Astrocyte (in vitro differentiated cells and primary cell): ENCODE measurements around the gene MRNIP. TPM values are rescaled to one million over a fixed set of nuclear protein-coding genes. Genes with fewer than 3 reads are reported as not detected.

Experiments used
- DNase-seq: peaks from one replicate; pipeline ENCODE4 v3.0.0-alpha.2; 2010; ENCODE audit warnings: low read depth
- FAIRE-seq: peaks from 2 replicates; lab custom pipeline; 2011; peaks lifted over from hg19 to GRCh38; lab: Jason Lieb, UNC
- H2AFZ ChIP-seq: 2 replicates; pipeline ENCODE4 v1.6.0; 2012; ENCODE audit warnings: low read depth, low read length, inconsistent platforms
- H3K27ac ChIP-seq: 2 replicates; pipeline ENCODE4 v1.5.1; 2011; ENCODE audit warnings: low read depth, low read length, inconsistent platforms
- H3K27me3 ChIP-seq: 2 replicates; pipeline ENCODE4 v1.6.0; 2011; ENCODE audit warnings: low read length, inconsistent platforms; ENCODE audit not compliant: insufficient read depth
- H3K36me3 ChIP-seq: 2 replicates; pipeline ENCODE4 v1.5.1; 2011; ENCODE audit warnings: low read length, inconsistent platforms; ENCODE audit not compliant: insufficient read depth
- H3K4me1 ChIP-seq: 2 replicates; pipeline ENCODE4 v1.5.1; 2011; ENCODE audit warnings: low read length, inconsistent platforms; ENCODE audit not compliant: insufficient read depth
- H3K4me2 ChIP-seq: 2 replicates; pipeline ENCODE4 v1.6.0; 2012; ENCODE audit warnings: low read length, inconsistent platforms
- H3K4me3 ChIP-seq: 2 replicates; pipeline ENCODE4 v1.5.1; 2011; ENCODE audit warnings: low read depth, mild to moderate bottlenecking, low read length, inconsistent platforms; ENCODE audit not compliant: insufficient read depth
- H3K79me2 ChIP-seq: 2 replicates; pipeline ENCODE4 v1.6.0; 2012; ENCODE audit warnings: mild to moderate bottlenecking, low read length, inconsistent platforms; ENCODE audit not compliant: insufficient read depth
- H3K9ac ChIP-seq: 2 replicates; pipeline ENCODE4 v1.6.0; 2012; ENCODE audit warnings: mild to moderate bottlenecking, low read length, inconsistent platforms
- H3K9me3 ChIP-seq: 2 replicates; pipeline ENCODE4 v1.5.1; 2012; ENCODE audit warnings: low read depth, mild to moderate bottlenecking, low read length, inconsistent platforms; ENCODE audit not compliant: insufficient read depth
- H4K20me1 ChIP-seq: 2 replicates; pipeline ENCODE4 v1.6.0; 2012; ENCODE audit warnings: low read length, inconsistent platforms; ENCODE audit not compliant: insufficient read depth
- H3K27ac Mint-ChIP-seq: one replicate; pipeline ENCODE4 v1.8.0; 2021; ENCODE audit warnings: mild to moderate bottlenecking, mixed read lengths; ENCODE audit not compliant: unreplicated experiment
- H3K27me3 Mint-ChIP-seq: one replicate; pipeline ENCODE4 v1.8.0; 2021; ENCODE audit warnings: low read depth, mixed read lengths; ENCODE audit not compliant: unreplicated experiment
- H3K36me3 Mint-ChIP-seq: one replicate; pipeline ENCODE4 v1.8.0; 2021; ENCODE audit warnings: low read depth, mixed read lengths; ENCODE audit not compliant: unreplicated experiment
- H3K4me1 Mint-ChIP-seq: one replicate; pipeline ENCODE4 v1.8.0; 2021; ENCODE audit warnings: low read depth, mixed read lengths; ENCODE audit not compliant: unreplicated experiment
- H3K4me3 Mint-ChIP-seq: one replicate; pipeline ENCODE4 v1.8.0; 2021; ENCODE audit warnings: mild to moderate bottlenecking, moderate library complexity, mixed read lengths; ENCODE audit not compliant: unreplicated experiment
- H3K9me3 Mint-ChIP-seq: one replicate; pipeline ENCODE4 v1.8.0; 2021; ENCODE audit warnings: mild to moderate bottlenecking, mixed read lengths; ENCODE audit not compliant: unreplicated experiment
- EZH2 ChIP-seq: IDR thresholded peaks from 2 replicates; pipeline ENCODE4 v1.6.1; 2012; ENCODE audit warnings: mild to moderate bottlenecking, low read length, inconsistent platforms; ENCODE audit not compliant: insufficient read depth
- total RNA-seq: library from RNA; stranded (reverse); gene quantifications from 2 replicates; pipeline ENCODE4 v1.2.1, GENCODE V29; 2021
- TF ChIP-seq, protein P1 (sequence below): IDR thresholded peaks from 2 replicates; pipeline ENCODE4 v1.5.1; 2011; ENCODE audit warnings: low read depth, mild to moderate bottlenecking, inconsistent platforms, low read length, moderate library complexity; ENCODE audit not compliant: insufficient read depth

Gene MRNIP
- total RNA-seq, 1 donor from 2014 or later, result 20.7 TPM

- Mint-ChIP-seq H3K27me3 (no peaks in the 10 kb centered on the region), H3K27ac (no peak overlapping the region), H3K36me3 (peaks cover 18% of the 10 kb centered on the region), H3K4me3 (no peak overlapping the region), H3K4me1 (no peaks in the 10 kb centered on the region), H3K9me3 (peaks cover 5% of the 10 kb centered on the region)
- FAIRE-seq (no peak), DNase-seq (no peak)
- peaks cover 13% of the 10 kb centered on the region for H3K36me3 ChIP-seq
- H3K4me3 ChIP-seq, result no peak overlapping the region
- H3K27me3 ChIP-seq, result no peaks in the 10 kb centered on the region
- H3K9ac ChIP-seq, result no peak overlapping the region
- no peak overlapping the region for H2AFZ ChIP-seq
- H3K27ac ChIP-seq, result no peak overlapping the region
- TF ChIP-seq, protein P1, sequence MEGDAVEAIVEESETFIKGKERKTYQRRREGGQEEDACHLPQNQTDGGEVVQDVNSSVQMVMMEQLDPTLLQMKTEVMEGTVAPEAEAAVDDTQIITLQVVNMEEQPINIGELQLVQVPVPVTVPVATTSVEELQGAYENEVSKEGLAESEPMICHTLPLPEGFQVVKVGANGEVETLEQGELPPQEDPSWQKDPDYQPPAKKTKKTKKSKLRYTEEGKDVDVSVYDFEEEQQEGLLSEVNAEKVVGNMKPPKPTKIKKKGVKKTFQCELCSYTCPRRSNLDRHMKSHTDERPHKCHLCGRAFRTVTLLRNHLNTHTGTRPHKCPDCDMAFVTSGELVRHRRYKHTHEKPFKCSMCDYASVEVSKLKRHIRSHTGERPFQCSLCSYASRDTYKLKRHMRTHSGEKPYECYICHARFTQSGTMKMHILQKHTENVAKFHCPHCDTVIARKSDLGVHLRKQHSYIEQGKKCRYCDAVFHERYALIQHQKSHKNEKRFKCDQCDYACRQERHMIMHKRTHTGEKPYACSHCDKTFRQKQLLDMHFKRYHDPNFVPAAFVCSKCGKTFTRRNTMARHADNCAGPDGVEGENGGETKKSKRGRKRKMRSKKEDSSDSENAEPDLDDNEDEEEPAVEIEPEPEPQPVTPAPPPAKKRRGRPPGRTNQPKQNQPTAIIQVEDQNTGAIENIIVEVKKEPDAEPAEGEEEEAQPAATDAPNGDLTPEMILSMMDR, result no peak
- TF ChIP-seq EZH2, result no peak
- H3K4me1 ChIP-seq, result no peaks in the 10 kb centered on the region
- no peaks in the 10 kb centered on the region for H3K9me3 ChIP-seq
- H3K4me2 ChIP-seq, result no peak overlapping the region
- no peaks in the 10 kb centered on the region for H3K79me2 ChIP-seq
- no peaks in the 10 kb centered on the region for H4K20me1 ChIP-seq
Measured at GRCh38 chr5:179870403-179870903, 11.8 kb upstream of the MRNIP start.

DNA sequence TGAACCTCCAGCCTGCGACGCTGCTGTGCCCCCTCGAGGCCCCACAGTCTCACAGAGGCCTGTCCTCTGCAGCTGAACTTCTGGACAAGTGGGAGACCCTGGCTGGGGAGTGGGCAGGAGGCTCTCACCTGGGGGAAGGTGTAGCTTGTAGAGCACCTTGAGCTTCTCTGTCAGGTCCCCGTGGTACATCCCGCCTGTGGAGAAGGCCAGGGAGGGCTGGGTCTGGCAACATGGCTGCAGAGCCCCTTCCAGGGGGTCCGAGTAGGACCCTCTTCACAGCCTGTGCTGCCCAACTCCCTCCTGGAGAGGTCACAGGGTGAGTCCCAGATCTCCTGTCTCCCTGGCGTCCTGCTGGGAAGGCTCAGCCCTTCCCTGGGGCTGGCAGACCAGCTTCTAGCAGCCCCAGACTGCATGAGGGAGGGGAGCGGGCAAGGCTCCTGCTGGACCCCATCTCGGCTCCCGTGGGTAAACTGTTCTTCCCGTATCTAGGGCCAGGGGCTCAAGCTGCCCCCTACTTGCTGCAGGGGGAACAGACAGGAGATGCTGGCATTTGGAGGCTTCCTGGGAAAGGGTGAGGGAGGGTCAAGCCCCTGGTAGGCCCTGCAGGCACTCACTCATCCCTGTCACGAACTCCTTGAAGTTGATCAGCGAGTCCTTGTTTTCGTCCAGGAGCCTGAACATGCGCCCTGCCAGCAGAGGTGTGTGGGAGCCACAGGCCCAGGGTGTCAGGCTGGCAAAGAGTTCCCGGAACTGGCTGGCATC lies 11.2 kb upstream of the MRNIP start:
- Histone ChIP-seq H3K27me3 (no peaks in the 10 kb centered on the region), H3K4me3 (no peak overlapping the region), H4K20me1 (no peaks in the 10 kb centered on the region), H3K27ac (no peak overlapping the region), H3K4me1 (no peaks in the 10 kb centered on the region), H2AFZ (no peak overlapping the region), H3K79me2 (no peaks in the 10 kb centered on the region), H3K4me2 (no peak overlapping the region), H3K36me3 (peaks cover 14% of the 10 kb centered on the region), H3K9me3 (no peaks in the 10 kb centered on the region), H3K9ac (no peak overlapping the region)
- FAIRE-seq, result no peak
- TF ChIP-seq, protein P1, result no peak
- TF ChIP-seq EZH2, result no peak
- Mint-ChIP-seq H3K27ac (no peak overlapping the region), H3K9me3 (peaks cover 5% of the 10 kb centered on the region), H3K4me1 (no peaks in the 10 kb centered on the region), H3K4me3 (no peak overlapping the region), H3K27me3 (no peaks in the 10 kb centered on the region), H3K36me3 (peaks cover 19% of the 10 kb centered on the region)
- DNase-seq, result no peak

- no peak overlapping the region for H3K4me2 ChIP-seq
- Mint-ChIP-seq H3K4me3 (no peak overlapping the region), H3K27me3 (no peaks in the 10 kb centered on the region), H3K36me3 (peaks cover 21% of the 10 kb centered on the region), H3K4me1 (no peaks in the 10 kb centered on the region), H3K9me3 (peaks cover 5% of the 10 kb centered on the region), H3K27ac (no peak overlapping the region)
- TF ChIP-seq, protein P1, result no peak
- TF ChIP-seq EZH2, result no peak
- H3K9ac ChIP-seq, result no peak overlapping the region
- H3K27me3 ChIP-seq, result no peaks in the 10 kb centered on the region
- H2AFZ ChIP-seq, result no peak overlapping the region
- H3K4me3 ChIP-seq, result no peak overlapping the region
- no peak for FAIRE-seq
- H3K36me3 ChIP-seq, result peaks cover 14% of the 10 kb centered on the region
- no peak for DNase-seq
- H3K9me3 ChIP-seq, result no peaks in the 10 kb centered on the region
- H4K20me1 ChIP-seq, result no peaks in the 10 kb centered on the region
- H3K27ac ChIP-seq, result no peak overlapping the region
- H3K79me2 ChIP-seq, result no peaks in the 10 kb centered on the region
- no peaks in the 10 kb centered on the region for H3K4me1 ChIP-seq
Measured at GRCh38 chr5:179869101-179869500, 10.5 kb upstream of the MRNIP start.
